ENCODE data around the gene SOWAHC. TPM values are rescaled to one million over a fixed set of nuclear protein-coding genes. Genes with fewer than 3 reads are reported as not detected.

SOWAHC gene
- total and polyA plus RNA-seq, 2 of the 13 experiments (the other 11 are each of a cell fraction or from before 2014, with no cell fraction given) = 21.2 to 22.5 TPM

DNA sequence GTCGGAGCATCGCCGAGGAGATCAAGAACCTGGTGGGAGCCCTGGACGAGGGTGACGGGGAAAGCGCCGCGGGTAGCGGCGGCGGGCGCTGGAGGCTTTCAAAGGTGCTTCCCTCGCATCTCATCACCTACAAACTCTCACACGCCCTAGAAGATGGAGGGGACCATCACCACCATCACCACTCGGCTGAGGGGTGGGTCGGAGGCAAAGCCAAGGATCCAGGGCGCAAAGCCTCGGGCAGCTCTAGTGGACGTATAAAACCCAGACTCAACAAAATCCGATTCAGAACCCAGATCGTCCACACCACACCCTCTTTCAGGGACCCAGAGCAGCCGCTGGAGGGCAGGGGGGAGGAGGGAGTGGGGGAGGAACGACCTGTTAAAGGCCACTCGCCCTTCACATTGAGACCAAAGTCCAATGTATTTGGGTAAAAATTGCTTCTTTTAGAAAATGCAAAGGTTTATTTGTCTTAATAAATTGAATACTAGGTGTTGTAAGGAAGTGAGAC is 1.5 kb downstream of the SOWAHC start (continued):
- TF ChIP-seq ZNF230 (CRISPR knock-in tag; IDR thresholded peaks at IDR 0.05) (peak; percentile 80; the same call in 1 of the 2 replicates), HNF4G (IDR thresholded peaks at IDR 0.05; ENCODE audit: borderline replicate concordance, low read depth, low read length) (peak; percentile 82), HNF4G (CRISPR knock-in tag; IDR thresholded peaks at IDR 0.05; ENCODE audit: borderline replicate concordance, low read depth) (0 out of 2 replicates have a peak, but pooled peaks have one; percentile 11), ARHGAP35 (CRISPR knock-in tag; IDR thresholded peaks at IDR 0.05; ENCODE audit: borderline replicate concordance) (0 out of 2 replicates have a peak, but pooled peaks have one; percentile 35), TBX3 (IDR thresholded peaks at IDR 0.05; ENCODE audit: borderline replicate concordance) (no peak), DPF2 (CRISPR knock-in tag; IDR thresholded peaks at IDR 0.05; ENCODE audit: borderline replicate concordance, low read depth) (peak; percentile 32; the same call in 1 of the 2 replicates), ZNF331 (CRISPR knock-in tag; IDR thresholded peaks at IDR 0.05) (0 out of 2 replicates have a peak, but pooled peaks have one; percentile 8), ZBTB3 (CRISPR knock-in tag; IDR thresholded peaks at IDR 0.05; ENCODE audit: borderline replicate concordance, low read depth) (0 out of 2 replicates have a peak, but pooled peaks have one; percentile 82), ZNF501 (CRISPR knock-in tag; IDR thresholded peaks at IDR 0.05) (peak; percentile 60), HDAC2 (CRISPR knock-in tag; IDR thresholded peaks at IDR 0.05) (peak; percentile 14; the same call in 1 of the 2 replicates), DNMT1 (CRISPR knock-in tag; IDR thresholded peaks at IDR 0.05) (no peak), RNF2 (conservative IDR thresholded peaks at IDR 0.05; ENCODE audit: low read depth) (0 out of 2 replicates have a peak, but pooled peaks have one; percentile 17), HCFC1 (IDR thresholded peaks at IDR 0.05; ENCODE audit: low read depth, low read length) (no peak)
- TF ChIP-seq, protein P1, sequence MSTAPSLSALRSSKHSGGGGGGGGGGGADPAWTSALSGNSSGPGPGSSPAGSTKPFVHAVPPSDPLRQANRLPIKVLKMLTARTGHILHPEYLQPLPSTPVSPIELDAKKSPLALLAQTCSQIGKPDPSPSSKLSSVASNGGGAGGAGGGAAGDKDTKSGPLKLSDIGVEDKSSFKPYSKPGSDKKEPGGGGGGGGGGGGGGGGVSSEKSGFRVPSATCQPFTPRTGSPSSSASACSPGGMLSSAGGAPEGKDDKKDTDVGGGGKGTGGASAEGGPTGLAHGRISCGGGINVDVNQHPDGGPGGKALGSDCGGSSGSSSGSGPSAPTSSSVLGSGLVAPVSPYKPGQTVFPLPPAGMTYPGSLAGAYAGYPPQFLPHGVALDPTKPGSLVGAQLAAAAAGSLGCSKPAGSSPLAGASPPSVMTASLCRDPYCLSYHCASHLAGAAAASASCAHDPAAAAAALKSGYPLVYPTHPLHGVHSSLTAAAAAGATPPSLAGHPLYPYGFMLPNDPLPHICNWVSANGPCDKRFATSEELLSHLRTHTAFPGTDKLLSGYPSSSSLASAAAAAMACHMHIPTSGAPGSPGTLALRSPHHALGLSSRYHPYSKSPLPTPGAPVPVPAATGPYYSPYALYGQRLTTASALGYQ (CRISPR knock-in tag; IDR thresholded peaks at IDR 0.05) = no peak
- TF ChIP-seq, protein P2, sequence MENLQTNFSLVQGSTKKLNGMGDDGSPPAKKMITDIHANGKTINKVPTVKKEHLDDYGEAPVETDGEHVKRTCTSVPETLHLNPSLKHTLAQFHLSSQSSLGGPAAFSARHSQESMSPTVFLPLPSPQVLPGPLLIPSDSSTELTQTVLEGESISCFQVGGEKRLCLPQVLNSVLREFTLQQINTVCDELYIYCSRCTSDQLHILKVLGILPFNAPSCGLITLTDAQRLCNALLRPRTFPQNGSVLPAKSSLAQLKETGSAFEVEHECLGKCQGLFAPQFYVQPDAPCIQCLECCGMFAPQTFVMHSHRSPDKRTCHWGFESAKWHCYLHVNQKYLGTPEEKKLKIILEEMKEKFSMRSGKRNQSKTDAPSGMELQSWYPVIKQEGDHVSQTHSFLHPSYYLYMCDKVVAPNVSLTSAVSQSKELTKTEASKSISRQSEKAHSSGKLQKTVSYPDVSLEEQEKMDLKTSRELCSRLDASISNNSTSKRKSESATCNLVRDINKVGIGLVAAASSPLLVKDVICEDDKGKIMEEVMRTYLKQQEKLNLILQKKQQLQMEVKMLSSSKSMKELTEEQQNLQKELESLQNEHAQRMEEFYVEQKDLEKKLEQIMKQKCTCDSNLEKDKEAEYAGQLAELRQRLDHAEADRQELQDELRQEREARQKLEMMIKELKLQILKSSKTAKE (CRISPR knock-in tag; IDR thresholded peaks at IDR 0.05; ENCODE audit: borderline replicate concordance) = 0 out of 2 replicates have a peak, but pooled peaks have one; percentile 2
- TF ChIP-seq, protein P3, sequence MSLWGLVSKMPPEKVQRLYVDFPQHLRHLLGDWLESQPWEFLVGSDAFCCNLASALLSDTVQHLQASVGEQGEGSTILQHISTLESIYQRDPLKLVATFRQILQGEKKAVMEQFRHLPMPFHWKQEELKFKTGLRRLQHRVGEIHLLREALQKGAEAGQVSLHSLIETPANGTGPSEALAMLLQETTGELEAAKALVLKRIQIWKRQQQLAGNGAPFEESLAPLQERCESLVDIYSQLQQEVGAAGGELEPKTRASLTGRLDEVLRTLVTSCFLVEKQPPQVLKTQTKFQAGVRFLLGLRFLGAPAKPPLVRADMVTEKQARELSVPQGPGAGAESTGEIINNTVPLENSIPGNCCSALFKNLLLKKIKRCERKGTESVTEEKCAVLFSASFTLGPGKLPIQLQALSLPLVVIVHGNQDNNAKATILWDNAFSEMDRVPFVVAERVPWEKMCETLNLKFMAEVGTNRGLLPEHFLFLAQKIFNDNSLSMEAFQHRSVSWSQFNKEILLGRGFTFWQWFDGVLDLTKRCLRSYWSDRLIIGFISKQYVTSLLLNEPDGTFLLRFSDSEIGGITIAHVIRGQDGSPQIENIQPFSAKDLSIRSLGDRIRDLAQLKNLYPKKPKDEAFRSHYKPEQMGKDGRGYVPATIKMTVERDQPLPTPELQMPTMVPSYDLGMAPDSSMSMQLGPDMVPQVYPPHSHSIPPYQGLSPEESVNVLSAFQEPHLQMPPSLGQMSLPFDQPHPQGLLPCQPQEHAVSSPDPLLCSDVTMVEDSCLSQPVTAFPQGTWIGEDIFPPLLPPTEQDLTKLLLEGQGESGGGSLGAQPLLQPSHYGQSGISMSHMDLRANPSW (CRISPR knock-in tag; IDR thresholded peaks at IDR 0.05; ENCODE audit: borderline replicate concordance) = no peak
- TF ChIP-seq, protein P4, sequence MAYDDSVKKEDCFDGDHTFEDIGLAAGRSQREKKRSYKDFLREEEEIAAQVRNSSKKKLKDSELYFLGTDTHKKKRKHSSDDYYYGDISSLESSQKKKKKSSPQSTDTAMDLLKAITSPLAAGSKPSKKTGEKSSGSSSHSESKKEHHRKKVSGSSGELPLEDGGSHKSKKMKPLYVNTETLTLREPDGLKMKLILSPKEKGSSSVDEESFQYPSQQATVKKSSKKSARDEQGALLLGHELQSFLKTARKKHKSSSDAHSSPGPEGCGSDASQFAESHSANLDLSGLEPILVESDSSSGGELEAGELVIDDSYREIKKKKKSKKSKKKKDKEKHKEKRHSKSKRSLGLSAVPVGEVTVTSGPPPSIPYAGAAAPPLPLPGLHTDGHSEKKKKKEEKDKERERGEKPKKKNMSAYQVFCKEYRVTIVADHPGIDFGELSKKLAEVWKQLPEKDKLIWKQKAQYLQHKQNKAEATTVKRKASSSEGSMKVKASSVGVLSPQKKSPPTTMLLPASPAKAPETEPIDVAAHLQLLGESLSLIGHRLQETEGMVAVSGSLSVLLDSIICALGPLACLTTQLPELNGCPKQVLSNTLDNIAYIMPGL (CRISPR knock-in tag; IDR thresholded peaks at IDR 0.05; ENCODE audit: borderline replicate concordance in 1 of 2, low read depth in 1 of 2) = peak; percentile 32 to 36; a peak in 2 of 4 replicates
